GM18909 (cell line): ENCODE measurements around the gene CNTN1.

ENCODE experiments used
- ATAC-seq: cut with Tn5 transposase; IDR thresholded peaks from one replicate; pipeline ENCODE4 v1.9.1; 2021; ENCODE audit warnings: mild to moderate bottlenecking; ENCODE audit not compliant: unreplicated experiment, poor library complexity

CNTN1 gene

DNA sequence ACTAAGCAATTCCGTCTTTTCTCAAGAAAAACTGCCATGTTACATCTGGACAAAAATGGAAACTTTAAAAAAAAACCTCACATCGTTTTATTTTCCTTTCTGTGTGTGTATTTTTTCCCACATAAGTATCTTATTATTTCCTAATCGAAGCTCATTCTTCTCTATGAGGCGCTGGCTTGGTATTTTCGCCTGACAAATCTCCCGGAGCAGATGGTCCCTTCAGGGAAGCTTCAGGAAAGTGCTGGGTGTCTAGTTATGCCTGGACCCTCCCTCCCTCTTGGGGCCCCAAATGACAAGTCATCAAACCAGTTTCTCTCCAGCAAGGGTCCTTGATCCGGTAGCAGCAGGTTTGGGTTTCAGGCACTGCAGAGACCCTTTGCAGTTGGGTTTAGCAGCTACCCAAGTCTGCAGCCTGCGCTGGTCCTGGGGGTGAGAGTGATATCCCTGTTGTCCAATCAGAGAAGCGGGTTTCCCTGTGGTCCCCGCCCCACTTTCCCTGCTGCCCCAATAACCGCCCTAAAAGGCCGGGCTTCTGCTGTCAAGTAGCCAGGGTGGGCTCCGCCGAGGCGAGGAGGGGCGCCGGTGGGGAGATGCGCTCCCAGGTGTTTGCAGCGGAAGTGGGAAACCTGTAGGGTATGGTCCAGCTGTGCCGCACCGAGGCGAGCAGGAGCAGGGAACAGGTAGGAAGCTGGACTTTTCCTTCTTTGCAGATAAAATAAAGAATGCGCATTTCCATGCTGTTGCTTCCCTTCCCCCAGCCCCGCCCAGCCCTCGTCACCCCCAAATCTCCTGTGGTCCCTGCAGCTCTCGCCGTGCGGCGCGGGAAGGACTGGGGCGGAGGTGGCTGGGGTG is at the start of gene CNTN1:
Gene CNTN1 (plus strand): TSS at position 527 of the 852 bp plus-strand sequence.
- peak; percentile 65 for ATAC-seq

DNA sequence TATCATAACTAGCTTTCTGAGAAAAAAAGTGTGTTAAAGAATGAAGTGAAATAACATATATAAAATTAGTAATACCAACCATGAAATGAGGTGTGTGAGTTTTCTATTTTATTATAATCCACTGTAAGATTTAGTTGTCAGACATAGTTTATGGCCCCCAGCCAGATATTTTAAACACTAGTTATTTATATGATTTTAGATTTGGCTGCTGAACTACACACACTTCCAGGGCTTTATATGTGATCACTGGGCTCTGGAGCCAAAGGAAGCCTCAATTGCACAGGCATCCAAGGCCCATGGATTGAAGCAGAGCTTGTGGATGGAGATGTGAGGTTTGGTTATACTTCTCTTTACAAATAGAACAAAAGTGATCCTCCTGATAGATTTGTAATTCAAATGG is 48.7 kb upstream of the CNTN1 start:
- no peak for ATAC-seq

GRCh38 chr12:40643976-40644375 is 48.3 kb upstream of the CNTN1 start:
- no peak for ATAC-seq

GRCh38 chr12:40644708-40645107 is 47.5 kb upstream of the CNTN1 start:
- no peak for ATAC-seq

- ATAC-seq: no peak
These were observed 46.9 kb upstream of the CNTN1 start for GRCh38 chr12:40645361-40645760.

- ATAC-seq: no peak
These were observed 45.8 kb upstream of the CNTN1 start for GRCh38 chr12:40646456-40646855.

- no peak for ATAC-seq
These were observed 45.3 kb upstream of the CNTN1 start for GRCh38 chr12:40646911-40647310.

DNA sequence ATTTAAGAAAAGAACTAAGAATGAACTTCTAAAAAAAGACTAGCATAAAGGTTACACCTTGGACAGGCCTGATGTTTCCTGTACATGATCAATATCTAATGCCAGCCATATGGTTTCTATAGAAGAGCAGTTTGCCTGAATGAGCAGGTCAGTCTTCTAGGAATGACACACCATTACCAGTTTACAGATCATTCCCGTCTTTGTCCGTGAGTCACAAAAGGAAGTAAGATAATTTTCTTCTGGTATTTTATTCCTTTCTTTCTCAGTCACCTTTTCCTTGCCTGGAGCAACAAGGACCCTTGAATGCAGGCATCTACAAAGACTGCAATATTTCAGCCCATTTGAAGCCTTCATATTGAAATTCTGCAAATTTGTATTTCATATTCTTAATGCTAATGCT is 44.6 kb upstream of the CNTN1 start:
- ATAC-seq: no peak

DNA sequence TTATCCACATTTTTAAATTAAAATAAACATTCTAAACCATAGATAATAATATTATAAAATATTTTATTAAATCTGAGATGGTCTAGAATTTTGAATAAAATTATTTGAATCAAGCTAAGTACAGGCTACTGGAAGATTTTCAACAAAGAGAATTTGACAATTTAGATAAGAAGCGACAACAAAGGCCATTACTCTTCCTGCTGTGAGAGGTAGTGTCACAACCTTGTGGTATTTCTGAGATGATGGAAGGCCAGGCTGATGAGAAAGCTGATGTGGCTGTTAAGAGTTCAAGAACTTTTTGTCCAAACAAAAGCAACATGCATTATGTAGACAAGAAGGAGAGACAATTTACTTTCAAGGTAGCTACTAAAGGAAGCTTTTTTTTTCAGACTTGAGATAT is 43.7 kb upstream of the CNTN1 start:
- no peak for ATAC-seq

- no peak for ATAC-seq
These were observed 42.1 kb upstream of the CNTN1 start for GRCh38 chr12:40650038-40650704.

GRCh38 chr12:40655451-40655850 is 36.8 kb upstream of the CNTN1 start:
- ATAC-seq: no peak

GRCh38 chr12:40662366-40662765 is 29.9 kb upstream of the CNTN1 start:
- ATAC-seq: no peak

DNA sequence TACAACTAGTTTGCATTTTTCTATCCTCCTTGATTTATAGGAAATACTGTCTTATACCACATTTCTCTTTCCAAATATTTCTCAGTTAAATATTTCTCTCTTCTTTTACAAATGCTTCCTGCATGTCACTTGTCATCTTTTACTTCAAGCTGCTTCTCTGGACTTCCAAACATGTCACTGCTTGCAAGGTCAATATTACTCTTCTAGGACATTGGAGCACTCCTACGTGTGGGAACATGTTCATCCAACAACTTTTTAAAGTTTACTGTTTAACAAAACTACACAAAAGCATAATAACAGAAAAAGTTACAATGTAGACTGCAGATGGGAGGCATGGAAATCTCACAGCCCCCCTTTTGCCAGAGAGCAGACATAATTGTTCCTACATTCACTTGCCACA is 28.5 kb upstream of the CNTN1 start:
- no peak for ATAC-seq

GRCh38 chr12:40668099-40668529 is 24.1 kb upstream of the CNTN1 start:
- ATAC-seq: no peak

GRCh38 chr12:40672741-40673271 is 19.4 kb upstream of the CNTN1 start:
- ATAC-seq: no peak

DNA sequence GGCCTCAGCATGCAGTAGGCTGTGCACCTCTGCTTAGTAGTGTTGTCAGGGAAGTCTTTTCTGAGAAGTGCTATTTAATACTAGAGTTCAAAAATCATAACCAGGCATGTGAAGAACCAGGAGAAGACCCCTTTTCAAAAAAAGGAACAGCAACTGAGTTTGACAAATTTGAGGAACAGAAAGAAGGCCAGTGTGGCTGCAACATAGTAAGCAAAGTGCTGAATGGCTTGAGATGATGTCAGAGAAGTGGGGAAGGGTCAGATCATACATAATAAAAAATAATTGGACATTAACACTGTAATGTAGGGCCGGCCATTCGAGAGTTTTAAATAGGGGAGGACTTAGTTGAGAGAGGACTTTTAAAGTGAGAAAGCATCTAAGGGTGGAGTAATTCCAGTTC is 11.1 kb upstream of the CNTN1 start:
- ATAC-seq: no peak

- ATAC-seq: no peak
These were observed 7.3 kb upstream of the CNTN1 start for GRCh38 chr12:40684986-40685385.

DNA sequence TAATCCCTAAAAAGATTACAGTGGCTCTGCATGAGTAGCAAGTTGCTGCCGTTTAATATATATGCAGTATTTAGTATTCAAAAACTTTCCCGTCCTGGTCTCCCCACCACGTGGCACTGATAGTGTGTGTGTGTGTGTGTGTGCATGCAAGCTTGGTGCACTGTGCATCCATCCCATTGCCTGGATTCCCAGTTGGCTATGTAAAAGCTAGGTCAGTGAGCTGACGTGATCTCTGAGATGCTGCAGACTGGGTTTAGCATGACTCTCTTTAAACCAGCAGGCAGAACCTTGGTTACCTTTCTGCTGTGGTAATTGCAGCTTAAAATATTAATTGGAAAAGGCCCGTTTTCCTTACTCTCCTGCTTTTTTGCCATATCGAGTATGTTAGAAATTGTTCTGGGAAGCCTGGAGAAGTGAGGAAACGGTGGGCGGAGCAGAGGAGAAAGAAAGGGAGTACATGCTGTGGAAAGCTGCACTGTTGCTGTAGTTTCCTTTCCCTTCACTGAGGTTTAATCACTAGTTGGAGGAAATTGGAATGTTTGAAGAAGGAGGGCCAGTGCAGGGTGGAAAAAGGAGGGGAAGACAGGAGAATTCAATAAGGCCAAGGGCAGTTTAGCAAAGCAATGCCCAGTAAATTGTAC is 4.0 kb upstream of the CNTN1 start:
- no peak for ATAC-seq

DNA sequence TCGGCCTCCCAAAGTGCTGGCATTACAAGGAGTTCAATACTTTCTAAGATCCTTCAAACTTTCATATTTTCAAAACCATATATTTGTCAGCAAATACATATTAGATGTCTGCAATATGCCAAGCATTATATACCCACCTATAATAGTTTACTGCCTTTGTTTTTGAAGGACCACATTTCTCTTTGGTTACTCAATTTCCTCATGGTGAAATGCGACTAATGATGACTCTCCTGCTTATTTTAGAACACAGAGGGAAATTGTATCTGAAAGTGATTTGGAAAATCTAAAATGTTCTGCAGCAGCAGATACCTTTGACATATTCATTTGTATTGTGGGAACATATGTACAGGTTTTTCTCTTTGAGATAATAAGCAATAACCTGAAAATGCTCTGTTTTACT is 2.7 kb upstream of the CNTN1 start:
- no peak for ATAC-seq

DNA sequence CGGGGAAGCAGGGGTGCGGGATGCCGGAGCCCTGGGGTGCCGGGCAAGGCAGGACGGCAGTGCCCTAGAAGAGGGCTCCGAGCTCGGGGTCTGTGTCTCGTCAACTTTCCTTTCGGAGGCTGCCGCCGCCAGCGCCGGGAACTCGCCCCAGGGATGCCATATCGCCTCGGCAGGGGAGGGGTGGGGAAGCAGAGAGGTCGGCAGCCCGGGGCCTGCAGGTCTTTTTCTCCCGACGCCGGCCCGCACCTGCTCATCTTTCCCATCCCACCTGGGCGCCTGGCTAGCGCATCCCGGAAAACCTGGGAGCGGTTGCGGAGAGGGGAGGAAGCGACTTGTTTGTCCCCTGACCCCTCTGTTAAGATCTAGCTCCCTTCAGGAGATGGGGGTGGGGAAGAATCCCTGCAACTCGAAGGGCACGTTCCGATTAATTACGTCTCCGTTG is 547 bp downstream of the CNTN1 start:
- no peak for ATAC-seq

- no peak for ATAC-seq
These were observed 1.1 kb downstream of the CNTN1 start for GRCh38 chr12:40693207-40693821.
